HG02763 (cell line): ENCODE results near the gene ADGRD1.

Experiments used
- ATAC-seq: cut with Tn5 transposase; IDR thresholded peaks from one replicate; pipeline ENCODE4 v1.9.1; 2021; ENCODE audit warnings: mild to moderate bottlenecking, moderate library complexity; ENCODE audit not compliant: unreplicated experiment

ADGRD1 gene

GRCh38 chr12:131187602-131188001 is 233.9 kb downstream of the ADGRD1 start:
- no peak for ATAC-seq

- no peak for ATAC-seq
Measured at GRCh38 chr12:131188131-131189050, 234.7 kb downstream of the ADGRD1 start.

- no peak for ATAC-seq
Measured at GRCh38 chr12:131189781-131190180, 236.1 kb downstream of the ADGRD1 start.

DNA sequence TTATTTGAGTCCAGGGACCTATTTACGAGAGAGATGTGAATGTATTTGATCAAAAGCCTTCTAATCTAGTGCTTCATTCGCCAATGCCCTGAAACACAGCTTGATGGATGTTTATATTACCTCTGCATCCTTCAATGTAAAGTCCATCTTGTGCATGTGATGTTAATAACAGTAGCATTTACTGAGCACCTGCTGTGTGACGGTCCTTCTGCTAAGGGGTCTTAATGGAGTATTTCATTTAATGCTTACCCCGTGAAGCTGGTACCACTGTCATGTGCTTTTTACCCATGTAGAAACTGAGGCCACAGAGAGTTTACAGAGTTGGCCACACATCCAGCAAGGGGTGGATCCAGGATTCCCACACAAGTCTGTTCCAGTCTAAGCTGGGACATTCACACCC is 237.3 kb downstream of the ADGRD1 start:
- ATAC-seq: no peak
